K562 (cell line): ENCODE data around the gene CTSH. TPM values are rescaled to one million over a fixed set of nuclear protein-coding genes. Genes with fewer than 3 reads are reported as not detected.

Experiments used
- ATAC-seq: fragments of 200-7000 bp; cut with Tn5 transposase; 3 replicates; pipeline ENCODE4 v1.9.1; 2020; ENCODE audit warnings: moderate library complexity
- BruUV-seq: library from RNA; stranded (reverse); fragments of 400-500 nt; replicated peaks from 2 replicates; lab custom pipeline; 2021; lab: Mats Ljungman, UMichigan
- CTCF ChIA-PET: fragments of 300-600 bp; formaldehyde crosslinking; extraction: SDS; loops from one replicate; lab custom pipeline; 2021; ENCODE audit warnings: low intra/inter-chr PET ratio; lab: Yijun Ruan, JAX
- POLR2A ChIA-PET: fragments of 300-600, 350-650 bp; sonication (Branson Sonifier 250); formaldehyde crosslinking; extraction: SDS; loops from one replicate; lab custom pipeline; 2021; ENCODE audit warnings: antibody characterized with exemption, inconsistent platforms; lab: Yijun Ruan, JAX
- DNase-seq, 4 experiments: peaks; one replicate each; pipeline versions ENCODE4 v3.0.0 to v3.0.0-alpha.2; 2011 to 2018; ENCODE audit warnings: low spot score in 3 of 4, mixed read lengths in 3 of 4; ENCODE audit errors: extremely low read depth in 1 of 4
- FAIRE-seq: peaks from 2 replicates; lab custom pipeline; 2011; peaks lifted over from hg19 to GRCh38; lab: Jason Lieb, UNC
- H2AFZ ChIP-seq: 2 replicates; pipeline ENCODE4 v1.6.0; 2011; ENCODE audit warnings: low read depth, low read length, control low read depth, inconsistent platforms
- H3K27ac ChIP-seq: fragments of 200-600 bp; 3 replicates; pipeline ENCODE4 v1.8.0; 2011; ENCODE audit warnings: low read depth, mild to moderate bottlenecking, control low read depth, inconsistent platforms, low read length, moderate library complexity, mixed read lengths; ENCODE audit errors: extremely low read depth
- H3K27me3 ChIP-seq, 2 experiments: fragments of 300-600 bp in 1 of 2; 2 replicates in 1 of 2; 3 replicates in 1 of 2; pipeline versions ENCODE4 v1.6.0 to v1.8.0; 2011; ENCODE audit warnings: inconsistent platforms in 2 of 2, low read length in 2 of 2, mild to moderate bottlenecking in 1 of 2, mixed read lengths in 1 of 2, moderate library complexity in 1 of 2; ENCODE audit not compliant: control insufficient read depth in 2 of 2, insufficient read depth in 2 of 2
- H3K36me3 ChIP-seq: fragments of 300-600 bp; 3 replicates; pipeline ENCODE4 v1.8.0; 2011; ENCODE audit warnings: mild to moderate bottlenecking, low read length, inconsistent platforms; ENCODE audit not compliant: control insufficient read depth, insufficient read depth
- H3K4me1 ChIP-seq, 2 experiments: fragments of 200-600 bp in 1 of 2; replicated peaks in 1 of 2; 2 replicates in 1 of 2; 3 replicates in 1 of 2; pipeline versions ENCODE4 v1.5.1 to v1.8.0; 2011; ENCODE audit warnings: inconsistent platforms in 2 of 2, low read length in 2 of 2, mild to moderate bottlenecking in 1 of 2, mixed read lengths in 1 of 2, moderate library complexity in 1 of 2; ENCODE audit not compliant: control insufficient read depth in 2 of 2, insufficient read depth in 2 of 2
- H3K4me2 ChIP-seq: 2 replicates; pipeline ENCODE4 v1.6.1; 2011; ENCODE audit warnings: low read length, control low read depth, inconsistent platforms, mixed read lengths; ENCODE audit not compliant: insufficient read depth
- H3K4me3 ChIP-seq: fragments of 200-600 bp; sonication (generic), shearing (Covaris generic); 2 replicates; pipeline ENCODE4 v1.5.1; 2016; ENCODE audit warnings: control low read depth, inconsistent platforms
- H3K79me2 ChIP-seq: fragments of 200-600 bp; 3 replicates; pipeline ENCODE4 v1.8.0; 2011; ENCODE audit warnings: low read length, inconsistent platforms; ENCODE audit not compliant: control insufficient read depth, insufficient read depth
- H3K9ac ChIP-seq, 2 experiments: 2 replicates each; pipeline versions ENCODE4 v1.6.0 to v1.6.1; 2011; ENCODE audit warnings: low read depth in 2 of 2, low read length in 2 of 2, control low read depth in 1 of 2, inconsistent platforms in 1 of 2, mild to moderate bottlenecking in 1 of 2, mixed read lengths in 1 of 2; ENCODE audit not compliant: insufficient read depth in 1 of 2
- H3K9me1 ChIP-seq: one replicate; pipeline ENCODE4 v1.6.0; 2011; ENCODE audit warnings: inconsistent platforms, mild to moderate bottlenecking, low read length, moderate library complexity; ENCODE audit not compliant: control insufficient read depth, insufficient read depth
- H3K9me3 ChIP-seq: replicated peaks from 2 replicates; pipeline ENCODE4 v1.5.1; 2011; ENCODE audit warnings: low read depth, low read length, inconsistent platforms; ENCODE audit not compliant: control insufficient read depth, insufficient read depth
- H4K20me1 ChIP-seq: replicated peaks from 2 replicates; pipeline ENCODE4 v1.6.1; 2011; ENCODE audit warnings: low read length, inconsistent platforms, mixed read lengths; ENCODE audit not compliant: control insufficient read depth, insufficient read depth
- CBX3 ChIP-seq, 2 experiments: IDR thresholded peaks; 1 replicate in 1 of 2; 2 replicates in 1 of 2; pipeline ENCODE4 v1.6.1; 2012; ENCODE audit warnings: inconsistent platforms in 2 of 2, low read length in 2 of 2, borderline replicate concordance in 1 of 2, control low read depth in 1 of 2
- E2F3 ChIP-seq: fragments of 250-450 bp; sonication (Bioruptor Pico); IDR thresholded peaks from 2 replicates; pipeline ENCODE4 v1.4.0; 2020; ENCODE audit warnings: mild to moderate bottlenecking
- HBP1 ChIP-seq: fragments of 450-650 bp; formaldehyde crosslinking; IDR thresholded peaks from 2 replicates; pipeline ENCODE4 v1.4.0; 2022; ENCODE audit warnings: missing genetic modification characterization
- MXI1 ChIP-seq: IDR thresholded peaks from 2 replicates; pipeline ENCODE4 v1.6.1; 2011; ENCODE audit warnings: low read depth, mild to moderate bottlenecking, improper control_type of control experiment, low read length
- NR3C1 ChIP-seq: sonication (generic); formaldehyde crosslinking; IDR thresholded peaks from 2 replicates; pipeline ENCODE4 v1.8.1; 2022; ENCODE audit warnings: missing genetic modification reagents
- NRF1 ChIP-seq, 2 experiments: fragments of 450-650 bp; IDR thresholded peaks in 1 of 2; conservative IDR thresholded peaks in 1 of 2; 2 replicates each; pipeline ENCODE4 v1.6.1; 2014; ENCODE audit warnings: mild to moderate bottlenecking in 2 of 2
- POLR2B ChIP-seq: fragments of 450-650 bp; IDR thresholded peaks from 2 replicates; pipeline ENCODE4 v1.6.1; 2018; ENCODE audit warnings: low read depth; ENCODE audit not compliant: partially characterized antibody
- RBM39 ChIP-seq: fragments of 200-400 bp; formaldehyde crosslinking; optimal IDR thresholded peaks from 2 replicates; pipeline ENCODE3; 2018; ENCODE audit warnings: low read depth, low read length
- TOE1 ChIP-seq, 2 experiments: fragments of 450-650 bp in 1 of 2; sonication (generic) in 1 of 2; formaldehyde crosslinking in 1 of 2; IDR thresholded peaks; 2 replicates each; pipeline versions ENCODE4 v1.7.1 to v1.8.0; 2016 to 2022; ENCODE audit warnings: borderline replicate concordance in 2 of 2, mild to moderate bottlenecking in 2 of 2, antibody characterized with exemption in 1 of 2, inconsistent platforms in 1 of 2, low read depth in 1 of 2, missing genetic modification reagents in 1 of 2, moderate library complexity in 1 of 2
- USF1 ChIP-seq: sonication (generic); formaldehyde crosslinking; IDR thresholded peaks from 2 replicates; pipeline ENCODE4 v1.9.0; 2022; ENCODE audit warnings: mild to moderate bottlenecking, missing genetic modification reagents
- ZFP30 ChIP-seq: fragments of 250-450 bp; sonication (Bioruptor Pico); IDR thresholded peaks from 2 replicates; pipeline ENCODE4 v1.8.0; 2022; ENCODE audit warnings: moderate library complexity, mild to moderate bottlenecking, inconsistent platforms, borderline replicate concordance
- ZNF217 ChIP-seq: sonication (generic); formaldehyde crosslinking; IDR thresholded peaks from 2 replicates; pipeline ENCODE4 v1.8.0; 2022; ENCODE audit warnings: mild to moderate bottlenecking, missing genetic modification reagents
- ZNF609 ChIP-seq: sonication (generic); formaldehyde crosslinking; IDR thresholded peaks from 2 replicates; pipeline ENCODE4 v1.8.1; 2023; ENCODE audit warnings: missing genetic modification reagents, mild to moderate bottlenecking, borderline replicate concordance
- WGBS: fragments of 100-300 bp; shearing (Covaris generic); methylation state at CpG from one replicate; pipeline ENCODE4 v1.1.6; 2016; ENCODE audit warnings: low coverage, mixed read lengths; ENCODE audit not compliant: insufficient coverage; ENCODE audit errors: missing lambda C conversion rate; 5-methylcytosine and 5-hydroxymethylcytosine counted together
- in situ Hi-C: fragments of 300-500 bp; cut with MboI; formaldehyde crosslinking; loops from 4 replicates; pipeline ENCODE4 v1.15.0; 2018; ENCODE audit warnings: inconsistent platforms, mixed read lengths
- intact Hi-C: fragments of 100-400 bp; cut with micrococcal nuclease; formaldehyde crosslinking; loops from 2 replicates; pipeline ENCODE4 v1.14.2; 2022
- polyA plus RNA-seq, 8 experiments: library from polyadenylated mRNA; depleted of rRNA in 4 of 8; stranded (reverse) in 5 of 8; unstranded in 3 of 8; fragments of >200 nt; fragmentation: Nextera tagmentation in 2 of 8; fragmentation: Illumina TruSeq in 1 of 8; extraction: Ambion mirVana in 2 of 8; extraction: Trizol in 1 of 8; gene quantifications; 2 replicates each; pipeline versions ENCODE4 v1.2.1 to v1.2.3, GENCODE V29; 2011 to 2014; ENCODE audit warnings: inconsistent platforms in 1 of 8, missing spikeins in 1 of 8
- total RNA-seq, 7 experiments: library from RNA; depleted of rRNA in 6 of 7; stranded (reverse); fragments of >200 nt in 6 of 7; fragmentation: Illumina TruSeq in 2 of 7; extraction: Trizol in 2 of 7; gene quantifications; 2 replicates each; pipeline versions ENCODE4 v1.2.1 to v1.2.3, GENCODE V29; 2011 to 2021; ENCODE audit warnings: low replicate concordance in 1 of 7

Gene CTSH
- total and polyA plus RNA-seq, 9 of the 15 experiments (the other 6 are each of a cell fraction or from before 2014, with no cell fraction given) = 15.0 to 462 (median 173) TPM

GRCh38 chr15:78872972-78873792 is 71.7 kb downstream of the CTSH start:
- H4K20me1 ChIP-seq = peaks cover 45% of the 10 kb centered on the region
- H3K27me3 ChIP-seq = no peaks in the 10 kb centered on the region
- ChIA-PET CTCF (interaction anchor here (0.6 to 1.1 kb wide), 3 partner anchors 13 to 234 kb away, joined by 3 to 6 read pairs (median 3); no protein-coding TSS in a partner anchor), POLR2A (interaction anchor here (0.6 to 3.2 kb wide), 13 partner anchors 11 to 1213 kb away, joined by 3 to 26 read pairs (median 4); partner anchors contain the start of gene PSMA4)
- in situ Hi-C loops = no loop called here
- peak overlapping the region; percentile 87 for H3K4me2 ChIP-seq
- DNase-seq (peak; percentile 67 to 96 (median 76)), FAIRE-seq (peak; percentile 86), ATAC-seq (peak; percentile 87)
- H3K4me1 ChIP-seq = peaks cover 15 to 18% of the 10 kb centered on the region in 2 experiments
- no TSS peak for BruUV-seq
- H3K9ac ChIP-seq = peak overlapping the region; percentile 100
- peaks cover 13% of the 10 kb centered on the region; the same call in 2 of the 3 replicates for H3K36me3 ChIP-seq
- peak overlapping the region; percentile 99 for H3K4me3 ChIP-seq
- H2AFZ ChIP-seq = peak overlapping the region; percentile 81
- intact Hi-C loops = no loop called here
- H3K79me2 ChIP-seq = peaks cover 54% of the 10 kb centered on the region
- H3K9me3 ChIP-seq = no peaks in the 10 kb centered on the region
- WGBS = 2% methylated on average over 28 of the region's 75 CpGs
- H3K9me1 ChIP-seq = peaks cover 11% of the 10 kb centered on the region
- peak overlapping the region; percentile 100 for H3K27ac ChIP-seq
- TF ChIP-seq CBX3 (IDR thresholded peaks at IDR 0.05; ENCODE audit: borderline replicate concordance in 1 of 2, low read length in 2 of 2) (peak in 1 of 2 experiments; percentile 41; a peak in 1 of 3 replicates), NR3C1 (no peak), HBP1 (CRISPR knock-in tag) (no peak), ZNF609 (CRISPR knock-in tag) (no peak), E2F3 (CRISPR knock-in tag) (no peak), ZNF217 (CRISPR knock-in tag) (no peak), MXI1 (no peak), USF1 (CRISPR knock-in tag) (no peak), RBM39 (no peak), TOE1 (IDR thresholded peaks at IDR 0.05; ENCODE audit: borderline replicate concordance) (peak; percentile 36; the same call in 1 of the 2 replicates), TOE1 (CRISPR knock-in tag; IDR thresholded peaks at IDR 0.05; ENCODE audit: borderline replicate concordance, low read depth) (no peak), ZFP30 (no peak), NRF1 (conservative IDR thresholded peaks at IDR 0.05 in 1 of 2, IDR thresholded peaks at IDR 0.05 in 1 of 2) (peak; percentile 75 to 79), POLR2B (peak; percentile 81)
